NOMO-1 treated with DMSO at 0.1 percent for 48 hours (cell line): ENCODE results near the gene HTR1B.

Experiments
- DNase-seq: peaks from one replicate; lab custom pipeline; 2025; ENCODE audit not compliant: unreplicated experiment; lab: John Stamatoyannopoulos, UW

Gene HTR1B, protein sequence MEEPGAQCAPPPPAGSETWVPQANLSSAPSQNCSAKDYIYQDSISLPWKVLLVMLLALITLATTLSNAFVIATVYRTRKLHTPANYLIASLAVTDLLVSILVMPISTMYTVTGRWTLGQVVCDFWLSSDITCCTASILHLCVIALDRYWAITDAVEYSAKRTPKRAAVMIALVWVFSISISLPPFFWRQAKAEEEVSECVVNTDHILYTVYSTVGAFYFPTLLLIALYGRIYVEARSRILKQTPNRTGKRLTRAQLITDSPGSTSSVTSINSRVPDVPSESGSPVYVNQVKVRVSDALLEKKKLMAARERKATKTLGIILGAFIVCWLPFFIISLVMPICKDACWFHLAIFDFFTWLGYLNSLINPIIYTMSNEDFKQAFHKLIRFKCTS

DNA sequence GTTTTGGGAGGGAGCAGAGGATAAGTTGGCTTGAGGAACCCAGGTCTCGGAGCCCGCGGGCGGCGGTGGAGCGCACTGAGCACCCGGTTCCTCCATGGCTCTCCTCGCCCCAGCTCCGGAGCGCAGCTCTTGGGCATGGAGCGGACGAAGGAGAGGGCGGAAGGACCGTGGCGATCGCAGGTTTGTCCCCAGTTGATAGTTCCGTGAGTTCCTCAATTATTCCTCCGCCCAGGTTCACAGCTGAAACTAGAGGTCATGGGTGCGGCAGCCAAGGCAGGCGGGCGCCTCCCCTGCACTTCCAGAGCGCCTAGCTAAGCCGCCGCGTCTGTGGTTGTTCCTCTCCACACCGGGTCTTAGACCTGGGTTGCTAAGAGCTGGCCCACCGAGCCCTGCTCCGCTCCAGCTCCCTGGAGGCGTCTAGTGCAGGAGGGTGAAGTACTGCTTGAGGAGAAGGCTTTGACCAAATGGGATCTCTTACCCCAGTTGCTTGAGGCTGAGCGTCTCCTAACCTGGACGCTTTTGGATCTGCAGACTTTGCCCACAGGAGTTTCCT, at the start of gene HTR1B:
TSS of gene HTR1B (minus strand) at position 184 of the 553 bp plus-strand sequence. CDS start at position 96, 88 bp downstream.
- no peak for DNase-seq

DNA sequence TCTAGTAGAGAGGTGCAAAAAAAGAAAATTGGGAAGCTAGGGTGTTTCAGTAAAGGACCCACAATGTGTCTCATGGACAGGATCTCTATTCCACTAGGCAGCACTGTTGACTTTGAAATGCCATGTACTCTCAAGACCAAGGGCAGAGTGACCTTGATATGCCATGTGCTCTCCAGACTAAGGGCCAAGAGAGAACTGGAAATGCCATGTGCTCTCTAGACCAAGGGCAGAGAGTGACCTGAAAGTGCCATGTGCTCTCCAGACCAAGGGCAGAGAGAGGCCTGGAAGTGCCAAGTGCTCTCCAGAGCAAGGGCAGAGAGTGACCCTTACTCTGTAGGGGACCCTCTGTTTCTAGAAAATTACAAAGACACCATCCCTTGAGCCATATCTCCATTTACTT, 49.3 kb upstream of the HTR1B start:
- DNase-seq, result no peak

DNA sequence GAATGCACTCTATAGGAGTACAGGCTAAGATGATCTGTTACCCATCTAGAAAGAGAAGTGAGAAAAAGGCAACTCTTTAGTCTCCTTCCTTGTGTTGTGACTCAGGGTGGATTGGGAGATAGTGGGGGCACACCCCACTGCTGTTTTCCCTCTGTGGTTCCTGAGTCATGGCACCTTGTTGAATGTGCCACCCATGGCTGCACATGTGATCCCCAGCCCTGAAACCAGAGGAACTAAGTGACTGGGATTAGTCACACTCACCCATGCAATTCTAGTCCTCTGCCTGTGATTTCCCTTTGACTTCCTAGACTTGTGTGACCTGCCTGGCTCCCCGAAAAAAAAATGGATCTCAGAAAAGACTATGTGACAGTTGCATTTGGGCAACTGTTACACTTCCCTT, 48.6 kb upstream of the HTR1B start:
- no peak for DNase-seq

DNA sequence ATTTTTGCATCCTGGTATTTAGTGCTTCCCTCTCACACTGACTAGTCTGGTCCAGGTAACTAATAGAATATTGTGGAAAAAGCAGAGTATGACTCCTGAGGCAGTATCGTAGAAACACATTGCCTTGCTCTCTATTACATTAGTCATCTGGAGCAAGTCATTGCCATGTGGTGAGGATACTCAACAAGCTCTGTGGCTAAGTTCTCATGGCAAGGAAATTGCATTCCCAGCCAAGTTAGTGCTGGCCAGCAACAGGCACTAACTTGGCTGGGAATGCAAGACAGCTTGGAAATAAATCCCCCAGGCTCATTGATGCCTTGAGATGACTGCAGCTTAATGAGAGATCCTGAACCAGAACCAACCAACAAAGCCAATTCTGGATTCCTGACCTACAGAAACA, 39.7 kb upstream of the HTR1B start:
- no peak for DNase-seq

DNA sequence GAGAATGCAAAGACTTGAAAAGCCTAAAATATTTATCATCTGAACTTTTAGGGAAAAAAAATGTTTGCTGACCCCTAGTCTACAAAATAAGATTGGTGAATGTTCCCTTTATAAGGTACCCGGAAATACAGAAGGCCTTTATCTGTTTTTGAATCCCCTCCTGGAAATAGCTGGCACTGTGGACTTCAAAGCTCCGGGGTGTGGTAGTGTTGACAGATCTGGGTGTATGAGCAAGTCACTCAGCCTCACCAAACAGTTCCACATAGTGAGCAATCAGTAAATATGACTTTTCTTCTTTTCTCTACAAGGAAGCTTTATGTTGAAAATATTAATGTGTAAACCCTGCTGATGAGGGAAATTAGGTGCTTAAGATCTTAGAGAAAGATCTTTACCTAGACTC, 29.2 kb upstream of the HTR1B start:
- no peak for DNase-seq

DNA sequence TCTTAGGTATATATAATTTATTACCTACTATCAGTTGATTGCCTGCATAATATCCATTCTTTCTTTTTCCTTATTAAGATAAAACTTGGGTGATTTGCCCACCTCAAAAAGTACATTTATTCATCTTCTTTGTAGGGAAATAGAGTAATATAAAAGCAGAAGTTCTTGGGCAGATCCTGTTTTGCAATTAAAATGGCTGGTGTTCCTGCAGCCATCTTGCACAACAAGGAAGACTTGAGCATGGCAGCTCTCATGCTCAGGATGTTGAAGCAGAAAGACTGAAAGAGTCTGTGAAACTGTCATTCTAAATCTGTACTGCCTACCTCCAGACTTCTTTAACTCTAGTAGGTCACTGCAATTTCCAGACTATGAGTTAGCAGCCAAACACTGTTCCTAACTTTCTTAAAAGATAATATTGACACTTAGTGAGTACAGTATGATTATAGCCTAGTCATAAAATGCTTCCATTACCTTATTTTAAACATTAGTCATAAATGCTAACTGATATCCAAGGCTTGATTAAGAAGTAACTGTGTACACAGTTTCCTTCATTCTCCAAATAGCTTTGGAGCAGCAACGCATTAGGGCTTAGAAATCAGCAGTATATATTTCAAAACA, 24.6 kb upstream of the HTR1B start:
- no peak for DNase-seq

DNA sequence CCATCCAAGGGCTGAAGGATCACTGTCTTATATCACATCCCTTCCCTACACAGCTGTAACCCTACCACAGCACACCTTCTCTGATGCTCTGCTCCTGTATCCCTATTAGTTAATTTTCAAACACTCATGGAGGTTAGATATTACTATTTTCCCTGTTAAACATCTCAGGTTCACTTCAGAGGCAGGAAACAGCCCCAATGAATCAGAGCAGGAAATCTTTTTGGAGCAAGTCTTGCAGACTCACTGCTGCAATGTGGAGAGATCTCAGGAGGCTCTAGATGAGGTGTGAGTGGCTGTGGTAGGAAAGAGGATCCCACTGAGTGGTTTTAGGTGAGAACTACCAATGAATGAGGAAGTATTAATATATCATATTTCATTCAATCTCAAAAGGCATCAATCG, 19.7 kb upstream of the HTR1B start:
- no peak for DNase-seq

DNA sequence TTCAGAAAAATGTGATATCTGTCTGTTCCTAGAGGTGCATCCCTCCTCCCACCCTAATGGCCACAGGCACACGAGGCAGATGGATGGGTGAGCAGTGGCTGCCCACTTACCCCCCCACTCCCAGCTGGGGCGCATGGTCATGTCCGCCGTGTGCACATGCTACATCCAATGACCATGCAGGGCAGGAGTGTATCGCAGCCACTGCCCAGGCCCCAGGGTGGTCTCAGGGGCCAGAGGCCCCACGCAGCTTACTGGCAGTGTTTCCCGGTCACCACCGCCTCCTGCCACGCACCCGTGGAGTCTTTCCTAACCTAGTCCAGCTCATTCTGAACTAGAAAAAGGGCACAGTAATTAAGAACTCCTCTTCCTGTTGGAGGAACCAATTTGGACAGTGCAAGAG, 11.7 kb upstream of the HTR1B start:
- DNase-seq, result no peak

DNA sequence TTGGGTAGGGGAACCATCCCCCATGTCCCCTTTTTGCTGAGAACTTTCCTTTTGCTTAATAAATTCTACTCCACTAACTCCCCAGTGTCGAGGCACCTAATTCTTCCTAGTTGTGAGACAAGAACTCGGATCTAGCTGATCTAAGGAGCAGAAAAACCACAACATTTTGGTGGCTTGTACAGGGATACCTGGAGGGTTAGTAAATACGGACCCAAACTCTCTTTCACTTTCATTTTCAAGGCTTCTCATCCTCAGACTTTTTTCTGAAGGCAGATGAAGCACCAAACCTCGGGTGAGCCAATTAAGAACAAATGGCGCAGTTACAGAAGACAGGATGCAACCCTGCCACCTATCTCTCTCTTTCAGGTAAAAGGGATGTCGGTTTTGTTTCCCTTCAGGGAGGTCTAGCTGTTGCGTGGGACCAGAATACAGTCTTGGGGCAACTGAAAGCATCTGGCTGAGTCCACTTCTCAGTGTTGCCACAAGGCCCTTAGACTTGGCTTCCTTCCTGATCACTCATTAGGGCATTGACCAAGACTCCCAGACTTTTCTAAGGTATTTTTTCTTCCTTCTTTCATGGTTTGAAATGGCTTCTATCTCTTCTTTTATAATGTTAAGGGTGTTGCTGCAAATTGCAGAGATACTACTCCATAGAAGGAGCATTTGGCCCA, 11.1 kb upstream of the HTR1B start:
- DNase-seq, result peak; percentile 5

DNA sequence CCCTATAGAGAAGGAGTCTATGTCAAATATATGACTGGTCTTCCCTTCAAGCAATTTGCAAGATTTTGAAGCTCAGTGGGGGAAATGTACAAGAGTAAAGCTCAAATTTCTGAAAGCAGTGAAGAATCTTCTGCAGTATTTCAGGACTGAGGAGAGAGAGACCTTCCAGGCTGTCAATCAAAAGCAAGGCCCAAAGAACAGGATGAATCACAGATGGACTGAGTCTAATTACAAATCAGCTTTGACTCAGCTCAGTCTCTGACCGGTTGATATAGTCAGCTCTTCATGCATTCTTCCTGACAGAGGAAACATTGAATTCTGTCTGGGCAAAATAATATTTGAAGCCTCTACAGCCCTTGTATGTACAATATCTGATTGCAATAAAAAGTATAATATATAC, 7.7 kb upstream of the HTR1B start:
- DNase-seq, result no peak

DNA sequence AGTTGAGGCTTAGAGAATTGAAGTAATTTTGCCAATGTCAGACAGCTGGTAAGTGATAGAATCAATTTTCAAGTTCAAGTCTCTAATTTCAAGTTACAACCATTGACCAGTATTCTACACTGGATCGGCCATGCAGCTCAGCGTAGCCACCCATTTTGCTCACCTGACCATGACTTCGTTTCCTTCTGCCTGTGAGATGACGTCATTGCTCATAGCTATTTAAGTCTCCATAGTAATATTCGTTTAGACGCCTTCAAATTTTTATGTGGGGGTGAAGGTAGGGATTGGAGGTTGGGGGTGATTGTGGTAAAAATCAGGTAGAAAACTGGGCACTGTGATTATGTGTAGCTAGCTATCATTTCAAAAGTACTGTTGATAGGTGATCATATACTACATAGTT, 5.6 kb upstream of the HTR1B start:
- no peak for DNase-seq

DNA sequence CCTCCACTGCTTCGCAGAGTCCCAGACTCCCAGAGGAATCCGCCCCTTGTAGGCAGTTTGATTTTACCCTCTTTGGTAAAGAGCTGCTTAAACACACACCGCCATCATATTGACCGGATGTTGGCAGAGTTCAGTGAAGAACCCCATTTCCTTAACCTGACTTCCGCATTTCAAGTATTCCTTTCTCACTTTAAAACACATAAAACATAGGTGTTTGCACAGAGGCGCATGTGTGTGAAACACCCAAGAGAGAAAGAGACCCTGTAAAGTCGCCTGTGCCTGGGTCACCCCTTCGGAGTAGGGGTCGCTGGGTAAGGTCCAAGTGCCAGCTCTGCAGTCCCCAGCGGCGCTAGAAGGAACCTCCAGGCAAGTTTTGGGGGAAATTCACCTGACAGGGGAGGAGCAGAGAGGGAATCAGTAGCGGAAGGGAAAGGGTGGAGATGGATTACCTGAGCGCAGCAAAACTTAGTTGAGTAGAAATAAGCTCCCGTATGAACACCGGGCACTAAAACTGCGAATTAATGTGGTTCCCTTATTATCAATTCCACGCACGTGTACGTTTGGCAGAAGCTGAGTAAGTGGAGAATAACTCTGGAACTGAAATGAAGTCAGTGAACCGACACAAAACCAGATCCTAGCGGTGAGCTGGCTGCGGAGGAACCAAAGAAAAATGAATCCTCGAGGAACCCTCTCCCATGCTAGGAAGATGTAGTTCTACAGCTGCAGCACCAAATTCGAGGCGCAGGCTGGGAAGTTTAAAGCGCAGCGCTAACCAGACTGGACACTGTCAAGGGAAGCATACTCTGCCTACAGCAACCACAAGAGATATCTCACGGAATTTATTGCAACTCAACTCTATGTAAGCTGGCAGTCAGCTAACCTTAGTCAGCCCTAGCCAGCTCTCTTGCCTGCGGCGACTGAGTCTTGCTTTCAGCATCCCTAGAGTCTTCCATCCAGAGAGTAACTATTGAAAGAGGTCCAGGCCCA, 3.5 kb upstream of the HTR1B start:
- DNase-seq, result no peak

DNA sequence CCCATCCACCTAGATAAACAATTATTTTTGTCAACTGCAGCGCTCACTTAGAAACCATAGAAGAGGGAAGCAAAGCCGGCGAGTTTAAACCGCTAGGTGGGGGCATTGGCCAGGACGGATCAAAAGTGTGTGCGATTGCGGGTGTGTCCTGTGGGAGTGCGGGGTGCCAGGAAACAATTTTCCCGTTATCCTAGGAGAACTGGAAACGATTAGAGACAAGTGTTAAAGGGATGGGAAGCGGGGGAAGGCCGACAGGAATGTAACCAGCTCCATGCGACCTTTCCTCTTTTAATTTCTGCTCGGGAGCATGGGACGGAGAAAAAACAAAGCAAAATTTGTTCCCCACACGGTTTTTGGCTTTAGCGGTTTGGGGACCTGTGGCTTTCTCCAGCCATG, 2.8 kb upstream of the HTR1B start:
- DNase-seq, result no peak

DNA sequence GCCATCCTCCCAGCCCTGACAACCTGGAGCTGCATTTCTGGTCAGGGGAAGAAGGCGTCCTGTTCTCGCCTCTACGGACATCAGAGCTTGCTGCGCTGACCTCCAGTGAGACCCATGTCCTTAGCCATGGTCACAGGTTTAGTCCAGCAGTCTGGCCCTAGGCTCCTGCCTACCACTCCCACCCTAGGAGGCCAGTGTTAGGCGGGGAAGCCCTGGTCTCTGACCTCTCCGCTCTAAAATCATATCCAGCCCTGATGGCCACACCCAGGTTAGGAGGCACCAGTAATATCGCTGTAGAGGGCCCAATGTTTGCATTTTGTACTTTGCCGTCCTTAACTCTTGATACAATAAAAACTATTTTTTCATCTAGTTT, 1.2 kb upstream of the HTR1B start:
- DNase-seq, result no peak

DNA sequence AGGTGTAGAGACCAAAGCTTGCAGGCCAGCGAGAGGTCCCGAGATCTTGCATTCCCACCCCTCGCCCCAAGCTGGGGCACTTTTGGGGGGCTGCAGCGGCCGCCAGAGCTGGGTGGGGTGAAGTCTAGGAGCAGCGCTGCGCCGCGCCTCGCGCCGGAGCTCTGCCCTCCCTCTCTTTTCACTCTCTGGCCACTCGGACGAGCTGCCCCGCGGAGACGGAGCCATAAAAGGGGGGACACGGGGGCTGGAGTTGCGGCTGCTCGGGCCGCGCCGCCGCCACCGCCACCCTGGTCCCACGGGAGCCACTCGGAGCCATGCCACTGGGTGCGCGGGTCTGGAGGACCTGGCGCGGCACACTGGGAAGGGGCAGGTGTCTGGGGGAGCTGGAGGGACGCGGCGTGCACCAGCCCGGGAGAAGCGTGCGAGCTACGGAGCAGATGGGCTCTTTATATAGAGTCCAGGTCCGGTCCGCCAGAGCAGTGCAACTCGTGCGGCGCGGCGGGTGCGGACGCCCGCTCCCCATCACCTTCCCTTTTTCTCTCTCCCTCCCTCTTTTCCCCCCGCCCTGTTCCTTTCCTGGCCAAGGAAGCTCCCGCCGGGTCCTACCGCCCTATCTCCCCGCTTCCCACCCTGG, 687 bp upstream of the HTR1B start:
- DNase-seq, result no peak

DNA sequence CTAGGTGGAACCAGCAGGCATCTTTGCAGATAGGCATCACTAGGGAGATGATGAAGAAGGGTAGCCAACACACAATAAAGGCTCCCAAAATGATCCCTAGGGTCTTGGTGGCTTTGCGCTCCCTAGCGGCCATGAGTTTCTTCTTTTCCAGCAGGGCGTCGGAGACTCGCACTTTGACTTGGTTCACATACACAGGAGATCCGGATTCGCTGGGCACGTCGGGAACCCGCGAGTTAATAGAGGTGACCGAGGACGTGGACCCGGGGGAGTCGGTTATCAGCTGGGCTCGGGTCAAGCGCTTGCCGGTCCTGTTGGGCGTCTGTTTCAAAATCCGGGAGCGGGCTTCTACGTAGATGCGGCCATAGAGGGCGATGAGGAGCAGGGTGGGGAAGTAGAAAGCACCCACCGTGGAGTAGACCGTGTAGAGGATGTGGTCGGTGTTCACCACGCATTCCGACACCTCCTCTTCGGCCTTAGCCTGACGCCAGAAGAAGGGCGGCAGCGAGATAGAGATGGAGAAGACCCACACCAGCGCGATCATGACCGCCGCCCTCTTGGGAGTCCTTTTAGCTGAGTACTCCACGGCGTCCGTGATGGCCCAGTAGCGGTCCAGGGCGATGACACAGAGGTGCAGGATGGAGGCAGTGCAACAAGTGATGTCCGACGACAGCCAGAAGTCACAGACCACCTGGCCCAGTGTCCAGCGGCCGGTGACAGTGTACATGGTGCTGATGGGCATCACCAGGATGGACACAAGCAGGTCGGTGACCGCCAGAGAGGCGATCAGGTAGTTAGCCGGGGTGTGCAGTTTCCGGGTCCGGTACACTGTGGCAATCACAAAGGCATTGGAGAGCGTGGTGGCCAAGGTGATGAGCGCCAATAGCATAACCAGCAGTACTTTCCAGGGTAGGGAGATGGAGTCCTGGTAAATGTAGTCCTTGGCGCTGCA, 658 bp downstream of the HTR1B start:
- no peak for DNase-seq

DNA sequence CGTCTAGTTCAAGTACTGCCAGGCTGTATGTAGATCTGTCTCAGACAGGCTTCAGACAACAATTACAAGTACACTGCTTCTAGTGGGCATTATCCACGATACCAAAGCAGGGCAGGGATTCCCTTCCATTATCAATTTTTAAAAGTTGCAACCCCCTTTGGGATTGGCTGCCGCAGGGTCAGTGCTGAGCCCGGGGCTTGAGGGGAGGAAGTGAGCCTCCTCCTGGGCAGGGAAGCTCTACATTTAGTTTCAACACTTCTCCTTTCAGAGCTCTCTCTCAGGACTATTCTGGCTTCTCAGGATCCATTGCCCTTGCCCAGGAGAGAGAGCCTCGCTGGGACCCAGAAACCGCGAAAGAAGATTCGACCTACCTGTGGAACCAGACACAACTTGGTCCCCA, 1.5 kb downstream of the HTR1B start:
- no peak for DNase-seq

DNA sequence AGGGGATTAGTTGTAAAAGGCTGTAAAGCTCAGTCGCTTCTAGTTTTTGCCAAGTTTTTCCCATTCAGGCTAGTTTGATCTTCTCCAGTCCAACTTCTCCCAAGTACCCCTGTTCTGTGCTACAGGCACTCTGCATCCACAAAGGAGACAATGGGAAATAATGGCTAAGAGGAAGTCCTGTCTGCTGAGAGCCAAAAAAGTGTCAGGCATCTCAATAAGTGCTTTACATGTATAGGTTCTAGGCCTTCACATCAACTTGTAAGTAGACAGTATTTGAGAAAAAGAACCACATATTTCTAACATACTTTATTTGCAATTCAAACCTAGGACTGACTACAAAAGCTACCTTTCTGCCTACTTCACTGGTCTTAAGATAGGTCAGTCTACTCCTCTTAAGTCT, 4.9 kb downstream of the HTR1B start:
- no peak for DNase-seq

DNA sequence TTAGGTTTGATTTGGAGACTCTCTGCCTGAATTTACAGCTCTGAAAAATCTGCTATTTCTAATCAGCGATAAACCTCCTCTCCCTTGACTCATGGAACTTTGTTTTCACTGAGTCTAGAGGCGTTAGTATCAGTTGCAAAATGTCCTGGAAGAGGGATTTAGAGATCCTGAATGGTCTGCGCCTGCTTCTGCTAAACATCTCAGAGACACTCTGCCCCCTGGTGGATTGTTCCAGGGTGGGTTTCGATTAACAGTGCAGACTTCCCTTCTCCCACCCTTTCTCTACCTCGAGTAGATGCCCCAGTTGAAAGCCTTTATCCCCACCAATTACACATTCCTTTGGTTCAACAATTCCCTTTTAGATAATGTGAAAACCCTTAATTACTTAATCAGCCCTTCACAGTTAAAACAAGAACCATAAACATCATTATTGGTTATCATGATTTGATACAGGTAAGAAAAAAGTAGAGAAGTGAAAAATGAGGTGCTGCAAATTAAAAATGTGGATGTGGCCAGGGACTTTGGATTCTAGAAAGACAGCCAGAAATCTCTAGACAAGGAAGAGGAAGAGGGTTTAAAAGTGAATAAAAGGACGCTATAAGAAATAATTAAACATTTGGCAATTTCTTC, 5.5 kb downstream of the HTR1B start:
- DNase-seq, result peak; percentile 3
